Mesothelial cell of epicardium (in vitro differentiated cells): Measurements from ENCODE around the gene NSUN3. TPM values are rescaled to one million over a fixed set of nuclear protein-coding genes. Genes with fewer than 3 reads are reported as not detected.

ENCODE experiments used
- DNase-seq, 2 experiments: peaks; one replicate each; pipeline ENCODE4 v3.0.0; 2021; ENCODE audit warnings: low spot score in 2 of 2; ENCODE audit not compliant: unreplicated experiment in 2 of 2
- H3K27ac Mint-ChIP-seq: 2 replicates; pipeline ENCODE4 v1.8.0; 2021; ENCODE audit warnings: mixed read lengths
- H3K27me3 Mint-ChIP-seq: 2 replicates; pipeline ENCODE4 v1.8.0; 2021; ENCODE audit warnings: low read depth, mixed read lengths
- H3K36me3 Mint-ChIP-seq: 2 replicates; pipeline ENCODE4 v1.8.0; 2021; ENCODE audit warnings: mixed read lengths
- H3K4me1 Mint-ChIP-seq: 2 replicates; pipeline ENCODE4 v1.8.0; 2021; ENCODE audit warnings: mixed read lengths
- H3K4me3 Mint-ChIP-seq: 2 replicates; pipeline ENCODE4 v1.8.0; 2021; ENCODE audit warnings: mild to moderate bottlenecking, moderate library complexity, mixed read lengths
- H3K9me3 Mint-ChIP-seq: 2 replicates; pipeline ENCODE4 v1.8.0; 2021; ENCODE audit warnings: mixed read lengths
- total RNA-seq: library from RNA; stranded (reverse); gene quantifications from 3 replicates; pipeline ENCODE4 v1.2.1, GENCODE V29; 2021
- TF ChIP-seq, protein P1 (sequence below): fragments of 200-600 bp; sonication (generic); IDR thresholded peaks from one replicate; pipeline ENCODE4 v1.5.0; 2021; ENCODE audit warnings: antibody characterized with exemption; ENCODE audit not compliant: unreplicated experiment

NSUN3 gene
- total RNA-seq, 1 donor from 2014 or later: 16.8 TPM

DNA sequence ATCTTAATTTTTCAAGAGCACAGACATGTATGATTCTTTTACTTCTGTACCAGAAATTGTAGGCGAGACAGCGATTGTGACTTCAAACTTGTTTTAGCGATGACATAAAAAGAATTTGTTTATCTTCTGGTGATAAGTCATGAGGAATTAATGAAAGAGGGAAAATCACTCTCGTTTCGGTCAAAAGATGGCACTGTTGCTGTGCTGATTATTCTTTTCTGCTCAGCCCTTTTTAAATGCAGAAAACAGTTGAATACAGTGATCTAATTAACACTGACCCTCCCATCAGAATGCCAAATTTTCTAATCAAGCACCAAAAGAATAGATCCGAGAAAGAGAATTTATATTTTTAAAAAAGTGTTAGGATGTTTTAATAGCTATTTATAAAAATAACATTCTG, 52.6 kb downstream of the NSUN3 start:
- TF ChIP-seq, protein P1, sequence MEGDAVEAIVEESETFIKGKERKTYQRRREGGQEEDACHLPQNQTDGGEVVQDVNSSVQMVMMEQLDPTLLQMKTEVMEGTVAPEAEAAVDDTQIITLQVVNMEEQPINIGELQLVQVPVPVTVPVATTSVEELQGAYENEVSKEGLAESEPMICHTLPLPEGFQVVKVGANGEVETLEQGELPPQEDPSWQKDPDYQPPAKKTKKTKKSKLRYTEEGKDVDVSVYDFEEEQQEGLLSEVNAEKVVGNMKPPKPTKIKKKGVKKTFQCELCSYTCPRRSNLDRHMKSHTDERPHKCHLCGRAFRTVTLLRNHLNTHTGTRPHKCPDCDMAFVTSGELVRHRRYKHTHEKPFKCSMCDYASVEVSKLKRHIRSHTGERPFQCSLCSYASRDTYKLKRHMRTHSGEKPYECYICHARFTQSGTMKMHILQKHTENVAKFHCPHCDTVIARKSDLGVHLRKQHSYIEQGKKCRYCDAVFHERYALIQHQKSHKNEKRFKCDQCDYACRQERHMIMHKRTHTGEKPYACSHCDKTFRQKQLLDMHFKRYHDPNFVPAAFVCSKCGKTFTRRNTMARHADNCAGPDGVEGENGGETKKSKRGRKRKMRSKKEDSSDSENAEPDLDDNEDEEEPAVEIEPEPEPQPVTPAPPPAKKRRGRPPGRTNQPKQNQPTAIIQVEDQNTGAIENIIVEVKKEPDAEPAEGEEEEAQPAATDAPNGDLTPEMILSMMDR: no peak
- Mint-ChIP-seq H3K27me3 (no peaks in the 10 kb centered on the region), H3K27ac (peak overlapping the region; percentile 5), H3K36me3 (peaks cover 12% of the 10 kb centered on the region), H3K9me3 (no peaks in the 10 kb centered on the region), H3K4me1 (peaks cover 49% of the 10 kb centered on the region), H3K4me3 (no peak overlapping the region)
- DNase-seq: no peak

DNA sequence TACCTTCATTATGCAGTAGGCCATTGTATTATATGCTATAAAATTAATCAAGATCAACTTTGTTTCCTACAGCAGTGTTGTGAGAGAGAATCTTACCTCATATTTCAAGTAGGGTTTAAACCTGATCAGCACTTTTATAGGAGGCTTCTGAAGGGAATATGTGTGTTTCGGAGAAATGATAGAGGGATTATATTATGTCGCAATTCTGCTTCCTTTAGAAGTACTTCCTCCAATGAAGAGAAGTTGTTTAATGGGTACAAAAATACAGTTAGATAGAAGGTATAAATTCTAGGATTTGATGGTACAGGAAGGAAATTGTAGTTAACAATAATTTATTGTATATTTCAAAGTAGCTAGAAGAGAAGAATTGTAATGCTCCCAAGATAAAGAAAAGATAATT, 54.9 kb downstream of the NSUN3 start:
- H3K4me3 Mint-ChIP-seq: no peak overlapping the region
- H3K27ac Mint-ChIP-seq: no peak overlapping the region
- peaks cover 3% of the 10 kb centered on the region for H3K36me3 Mint-ChIP-seq
- no peaks in the 10 kb centered on the region for H3K9me3 Mint-ChIP-seq
- TF ChIP-seq, protein P1: no peak
- peaks cover 51% of the 10 kb centered on the region for H3K4me1 Mint-ChIP-seq
- no peak for DNase-seq
- H3K27me3 Mint-ChIP-seq: no peaks in the 10 kb centered on the region

DNA sequence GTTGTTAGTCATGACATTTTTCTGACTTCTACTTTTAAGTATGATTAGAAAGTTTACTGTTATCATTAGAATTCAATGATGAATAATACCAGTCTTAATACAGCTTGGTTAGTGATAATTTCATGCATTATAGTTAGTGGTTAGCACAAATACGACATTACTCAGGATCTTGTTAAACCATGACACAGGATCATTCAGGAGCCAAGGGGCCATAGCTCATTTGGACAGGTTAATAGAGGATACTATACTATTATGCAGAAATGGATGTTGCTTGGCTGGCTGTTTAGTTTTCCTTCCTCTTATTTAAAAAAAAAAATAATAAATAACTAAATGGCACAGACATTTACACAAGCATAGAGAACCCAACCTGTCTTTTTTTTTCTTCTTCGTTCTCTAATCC, 55.5 kb downstream of the NSUN3 start:
- TF ChIP-seq, protein P1: no peak
- Mint-ChIP-seq H3K36me3 (peaks cover 4% of the 10 kb centered on the region), H3K4me3 (no peak overlapping the region)

DNA sequence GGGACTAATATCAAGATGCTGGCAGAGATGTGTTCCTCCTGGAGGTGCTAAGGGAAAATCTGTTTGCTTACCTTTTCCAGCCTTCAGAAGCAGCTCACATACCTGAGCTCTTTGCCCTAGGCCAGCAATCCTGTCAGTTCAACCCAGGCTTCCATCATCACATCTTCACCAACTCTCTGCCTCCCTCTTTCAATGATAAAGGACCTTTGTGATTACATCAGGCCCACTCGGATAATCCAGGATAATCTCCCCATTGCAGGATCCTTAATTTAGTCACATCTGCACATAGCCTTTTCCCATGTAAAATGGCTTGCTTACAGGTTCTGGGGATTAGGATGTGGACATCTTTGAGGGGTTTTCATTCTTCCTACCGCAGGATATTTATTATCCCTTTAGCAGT, 58.3 kb downstream of the NSUN3 start:
- Mint-ChIP-seq H3K27me3 (no peaks in the 10 kb centered on the region), H3K4me1 (peaks cover 34% of the 10 kb centered on the region), H3K9me3 (no peaks in the 10 kb centered on the region), H3K36me3 (peaks cover 16% of the 10 kb centered on the region), H3K27ac (no peak overlapping the region), H3K4me3 (no peak overlapping the region)
- TF ChIP-seq, protein P1: no peak
- DNase-seq: no peak

More for the DNA sequence above, 55.5 kb downstream of the NSUN3 start:
- Mint-ChIP-seq H3K27ac (peak overlapping the region; percentile 79), H3K27me3 (no peaks in the 10 kb centered on the region), H3K4me1 (peaks cover 51% of the 10 kb centered on the region), H3K9me3 (no peaks in the 10 kb centered on the region)
- DNase-seq: no peak

DNA sequence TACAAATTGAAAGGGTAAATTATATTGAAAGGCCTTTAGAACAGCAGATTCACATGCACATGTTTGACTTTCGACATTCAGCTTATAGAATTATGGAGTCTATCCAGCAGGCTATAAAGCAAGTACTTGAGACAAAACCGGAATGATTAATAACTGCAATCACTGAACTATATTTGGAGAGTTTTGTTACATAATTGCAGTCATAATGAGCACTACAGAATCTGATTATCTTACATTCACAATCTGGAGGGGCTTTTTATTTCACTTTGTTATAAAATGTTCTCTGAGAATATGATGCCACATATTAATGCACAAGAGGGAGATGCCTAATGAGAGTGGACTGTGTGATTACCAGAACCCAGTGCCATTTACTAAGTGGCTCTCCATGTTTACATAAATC, 64.3 kb downstream of the NSUN3 start:
- no peak for DNase-seq
- H3K27ac Mint-ChIP-seq: peak overlapping the region; percentile 44

More for the DNA sequence above, 64.3 kb downstream of the NSUN3 start:
- Mint-ChIP-seq H3K36me3 (peaks cover 25% of the 10 kb centered on the region), H3K9me3 (peaks cover 7% of the 10 kb centered on the region), H3K4me3 (no peak overlapping the region), H3K4me1 (peaks cover 15% of the 10 kb centered on the region), H3K27me3 (no peaks in the 10 kb centered on the region)
- TF ChIP-seq, protein P1: no peak
